IMR-90 (cell line): ENCODE data around the gene CACNA1D. TPM values are rescaled to one million over a fixed set of nuclear protein-coding genes. Genes with fewer than 3 reads are reported as not detected.

Experiments
- ATAC-seq: fragments of 200-7000 bp; cut with Tn5 transposase; 2 replicates; pipeline ENCODE4 v1.9.1; 2020; ENCODE audit warnings: low read depth, mild to moderate bottlenecking, moderate library complexity
- BruUV-seq: library from RNA; stranded (reverse); fragments of 400-500 nt; replicated peaks from 2 replicates; lab custom pipeline; 2021; lab: Mats Ljungman, UMichigan
- CTCF ChIA-PET: fragments of 300-600 bp; formaldehyde crosslinking; extraction: SDS; loops from one replicate; lab custom pipeline; 2021; ENCODE audit warnings: antibody characterized with exemption; lab: Yijun Ruan, JAX
- POLR2A ChIA-PET: fragments of 300-600 bp; sonication (Branson Sonifier 250); formaldehyde crosslinking; loops from one replicate; lab custom pipeline; 2022; ENCODE audit warnings: antibody characterized with exemption; ENCODE audit not compliant: unreplicated experiment; lab: Charles Lee
- DNase-seq: peaks from one replicate; pipeline ENCODE4 v3.0.0; 2013
- H2AFZ ChIP-seq: replicated peaks from 2 replicates; pipeline ENCODE3; 2013; ENCODE audit warnings: low read length, mild to moderate bottlenecking; ENCODE audit not compliant: poor library complexity
- H2AK5ac ChIP-seq: 2 replicates; pipeline ENCODE4 v1.6.1; 2013; ENCODE audit warnings: low read depth, low read length, inconsistent platforms
- H2AK9ac ChIP-seq: replicated peaks from 2 replicates; pipeline ENCODE3; 2013; ENCODE audit warnings: mild to moderate bottlenecking, low read depth, low read length, moderate library complexity; ENCODE audit not compliant: poor library complexity
- H2BK120ac ChIP-seq: 2 replicates; pipeline ENCODE4 v1.6.1; 2013; ENCODE audit warnings: low read depth, low read length, inconsistent platforms
- H2BK15ac ChIP-seq: 3 replicates; pipeline ENCODE4 v1.6.1; 2013; ENCODE audit warnings: low read depth, low read length, inconsistent platforms
- H2BK20ac ChIP-seq: 2 replicates; pipeline ENCODE4 v1.6.1; 2013; ENCODE audit warnings: low read depth, mild to moderate bottlenecking, inconsistent platforms, low read length, moderate library complexity
- H2BK5ac ChIP-seq: 2 replicates; pipeline ENCODE4 v1.6.1; 2013; ENCODE audit warnings: mild to moderate bottlenecking, low read depth, low read length, inconsistent platforms; ENCODE audit not compliant: poor library complexity, severe bottlenecking
- H3K14ac ChIP-seq: replicated peaks from 2 replicates; pipeline ENCODE4 v1.6.1; 2013; ENCODE audit warnings: low read depth, low read length, inconsistent platforms
- H3K18ac ChIP-seq: 2 replicates; pipeline ENCODE4 v1.6.1; 2013; ENCODE audit warnings: low read depth, low read length, control low read depth
- H3K23ac ChIP-seq: 2 replicates; pipeline ENCODE4 v1.6.1; 2013; ENCODE audit warnings: low read depth, low read length, inconsistent platforms
- H3K27ac ChIP-seq: 2 replicates; pipeline ENCODE4 v1.5.1; 2013; ENCODE audit warnings: mild to moderate bottlenecking, control low read depth, low read length; ENCODE audit not compliant: insufficient read depth
- H3K27me3 ChIP-seq: 2 replicates; pipeline ENCODE4 v1.6.1; 2013; ENCODE audit warnings: low read length; ENCODE audit not compliant: control insufficient read depth, insufficient read depth
- H3K36me3 ChIP-seq: 2 replicates; pipeline ENCODE4 v1.6.1; 2013; ENCODE audit warnings: low read length, mixed read lengths; ENCODE audit not compliant: control insufficient read depth, insufficient read depth
- H3K4ac ChIP-seq: 2 replicates; pipeline ENCODE4 v1.6.1; 2013; ENCODE audit warnings: low read depth, low read length, inconsistent platforms
- H3K4me1 ChIP-seq: 2 replicates; pipeline ENCODE4 v1.6.1; 2013; ENCODE audit warnings: low read length, mixed read lengths; ENCODE audit not compliant: control insufficient read depth, insufficient read depth
- H3K4me2 ChIP-seq: 2 replicates; pipeline ENCODE4 v1.6.1; 2013; ENCODE audit warnings: low read depth, mild to moderate bottlenecking, control low read depth, low read length, moderate library complexity
- H3K4me3 ChIP-seq: 2 replicates; pipeline ENCODE4 v1.5.1; 2013; ENCODE audit warnings: low read depth, mild to moderate bottlenecking, control low read depth, low read length, moderate library complexity; ENCODE audit not compliant: insufficient read depth
- H3K56ac ChIP-seq: 2 replicates; pipeline ENCODE4 v1.6.1; 2013; ENCODE audit warnings: low read length, inconsistent platforms; ENCODE audit not compliant: insufficient read depth; ENCODE audit errors: extremely low read depth
- H3K79me1 ChIP-seq, 2 experiments: 2 replicates each; pipeline ENCODE4 v1.6.1; 2013; ENCODE audit warnings: low read length in 2 of 2, inconsistent platforms in 1 of 2, low read depth in 1 of 2
- H3K9ac ChIP-seq: 2 replicates; pipeline ENCODE4 v1.6.1; 2013; ENCODE audit warnings: low read depth, low read length, control low read depth
- H3K9me1 ChIP-seq: 2 replicates; pipeline ENCODE4 v1.6.1; 2013; ENCODE audit warnings: low read length, inconsistent platforms; ENCODE audit not compliant: insufficient read depth
- H3K9me3 ChIP-seq: 2 replicates; pipeline ENCODE4 v1.6.1; 2013; ENCODE audit warnings: low read length; ENCODE audit not compliant: control insufficient read depth, insufficient read depth
- H4K20me1 ChIP-seq: 2 replicates; pipeline ENCODE4 v1.6.1; 2013; ENCODE audit warnings: low read length, inconsistent platforms; ENCODE audit not compliant: insufficient read depth
- H4K5ac ChIP-seq: 2 replicates; pipeline ENCODE4 v1.6.1; 2013; ENCODE audit warnings: mild to moderate bottlenecking, low read depth, low read length, control low read depth
- H4K8ac ChIP-seq, 2 experiments: 2 replicates each; pipeline ENCODE4 v1.6.1; 2013; ENCODE audit warnings: low read depth in 2 of 2, low read length in 2 of 2, control low read depth in 1 of 2, inconsistent platforms in 1 of 2
- H4K91ac ChIP-seq: 2 replicates; pipeline ENCODE4 v1.6.1; 2013; ENCODE audit warnings: low read depth, low read length, inconsistent platforms; ENCODE audit not compliant: insufficient read depth
- BHLHE40 ChIP-seq: fragments of 150-350 bp; IDR thresholded peaks from 2 replicates; pipeline ENCODE4 v1.6.1; 2016; ENCODE audit warnings: mild to moderate bottlenecking, low read depth, low read length
- FOS ChIP-seq: fragments of 150-350 bp; IDR thresholded peaks from 2 replicates; pipeline ENCODE4 v1.6.1; 2016; ENCODE audit warnings: low read depth, low read length
- SMC3 ChIP-seq: fragments of 150-350 bp; IDR thresholded peaks from 2 replicates; pipeline ENCODE4 v1.6.1; 2016; ENCODE audit warnings: low read depth, mild to moderate bottlenecking, antibody characterized with exemption, low read length, moderate library complexity
- WGBS, 2 experiments: methylation state at CpG; one replicate each; pipeline versions ENCODE4 v1.1.5 to v1.1.7; 2013; ENCODE audit warnings: missing lambda C conversion rate in 2 of 2; ENCODE audit not compliant: insufficient read length in 1 of 2; ENCODE audit errors: extremely low coverage in 2 of 2; 5-methylcytosine and 5-hydroxymethylcytosine counted together
- dilution Hi-C: fragments of 300-500 bp; cut with HindIII; formaldehyde crosslinking; loops from one replicate; pipeline ENCODE4 v1.14.3; 2018; ENCODE audit warnings: low sequenced_read_pairs; ENCODE audit not compliant: unreplicated experiment
- in situ Hi-C: fragments of 300-500 bp; cut with MboI; formaldehyde crosslinking; loops from 3 replicates; pipeline ENCODE4 v1.14.3; 2019; ENCODE audit warnings: low sequenced_read_pairs, inconsistent platforms, mixed read lengths
- intact Hi-C: fragments of 100-400 bp; cut with micrococcal nuclease; formaldehyde crosslinking; loops from 2 replicates; pipeline ENCODE4 v1.10.0; 2022
- polyA plus RNA-seq, 3 experiments: library from polyadenylated mRNA; depleted of rRNA; stranded (reverse); fragments of >200 nt; gene quantifications; 2 replicates each; pipeline ENCODE4 v1.2.3, GENCODE V29; 2012; ENCODE audit warnings: low replicate concordance in 1 of 3
- total RNA-seq: library from RNA; depleted of rRNA; stranded (reverse); fragments of >200 nt; gene quantifications from 2 replicates; pipeline ENCODE4 v1.2.3, GENCODE V29; 2012
- TF ChIP-seq, protein P1 (sequence below): fragments of 150-350 bp; IDR thresholded peaks from 2 replicates; pipeline ENCODE4 v1.6.1; 2017; ENCODE audit warnings: mild to moderate bottlenecking, antibody characterized with exemption, low read length, low read depth

The CACNA1D gene
- total and polyA plus RNA-seq, 2 of the 4 experiments (the other 2 are of a cell fraction), result 0.07 TPM; not detected in 1

DNA sequence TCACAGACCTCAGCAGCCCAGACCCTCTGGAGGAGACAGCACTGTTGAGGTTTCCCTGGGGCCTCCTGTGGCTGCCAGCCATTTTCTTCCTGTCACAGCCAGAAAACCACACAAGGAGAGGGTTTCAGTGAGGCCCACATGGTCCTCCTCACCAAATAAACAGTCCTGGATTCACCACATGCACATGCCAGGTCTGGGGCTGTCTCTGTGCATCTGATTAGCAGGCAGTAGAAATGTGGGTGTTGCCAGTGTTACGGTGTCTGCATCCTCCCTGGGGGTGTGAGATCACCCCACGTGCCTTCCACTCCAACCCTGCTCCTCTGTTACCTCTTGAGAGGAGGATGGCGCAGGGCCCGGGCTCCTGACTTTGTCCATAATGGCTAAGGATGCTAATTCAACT lies 211.4 kb downstream of the CACNA1D start:
- no peak overlapping the region for H2BK20ac ChIP-seq
- no peaks in the 10 kb centered on the region for H3K36me3 ChIP-seq
- H3K27me3 ChIP-seq, result no peaks in the 10 kb centered on the region; the same call in 1 of the 2 replicates
- H3K4me1 ChIP-seq, result no peaks in the 10 kb centered on the region
- H2BK15ac ChIP-seq, result no peak overlapping the region
- ChIA-PET POLR2A (no interaction called here), CTCF (no interaction called here)
- no peaks in the 10 kb centered on the region for H3K79me1 ChIP-seq
- ATAC-seq (no peak), DNase-seq (no peak)
- no peak overlapping the region for H4K8ac ChIP-seq
- no peak overlapping the region for H4K91ac ChIP-seq
- H3K14ac ChIP-seq, result no peak overlapping the region
- H3K23ac ChIP-seq, result no peak overlapping the region
- no peak overlapping the region for H2AFZ ChIP-seq
- H2AK9ac ChIP-seq, result no peak overlapping the region
- no peaks in the 10 kb centered on the region for H4K20me1 ChIP-seq
- H3K9me3 ChIP-seq, result no peaks in the 10 kb centered on the region
- no TSS peak for BruUV-seq
- H3K4me3 ChIP-seq, result no peak overlapping the region
- no peak overlapping the region for H4K5ac ChIP-seq
- in situ Hi-C loops, result loop anchor here (25.0 kb wide), 2 partner anchors 493 to 593 kb away; no protein-coding TSS in a partner anchor
- H3K9ac ChIP-seq, result no peak overlapping the region
- no CpG with 5 or more reads among the region's 4 CpGs for WGBS, 2 experiments
- TF ChIP-seq BHLHE40 (no peak), FOS (no peak), SMC3 (no peak)
- TF ChIP-seq, protein P1, sequence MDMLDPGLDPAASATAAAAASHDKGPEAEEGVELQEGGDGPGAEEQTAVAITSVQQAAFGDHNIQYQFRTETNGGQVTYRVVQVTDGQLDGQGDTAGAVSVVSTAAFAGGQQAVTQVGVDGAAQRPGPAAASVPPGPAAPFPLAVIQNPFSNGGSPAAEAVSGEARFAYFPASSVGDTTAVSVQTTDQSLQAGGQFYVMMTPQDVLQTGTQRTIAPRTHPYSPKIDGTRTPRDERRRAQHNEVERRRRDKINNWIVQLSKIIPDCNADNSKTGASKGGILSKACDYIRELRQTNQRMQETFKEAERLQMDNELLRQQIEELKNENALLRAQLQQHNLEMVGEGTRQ, result no peak
- H3K56ac ChIP-seq, result no peak overlapping the region
- no peak overlapping the region for H3K27ac ChIP-seq
- no peaks in the 10 kb centered on the region for H3K9me1 ChIP-seq
- H3K4me2 ChIP-seq, result no peak overlapping the region
- no peak overlapping the region for H3K4ac ChIP-seq
- H3K18ac ChIP-seq, result no peak overlapping the region
- H2BK120ac ChIP-seq, result no peak overlapping the region
- no peak overlapping the region for H2BK5ac ChIP-seq
- intact Hi-C loops, result no loop called here
- dilution Hi-C loops, result no loop called here
- no peak overlapping the region for H2AK5ac ChIP-seq
